Lung microvascular endothelial cell (primary cell): ENCODE data around the gene P2RX3. TPM values are rescaled to one million over a fixed set of nuclear protein-coding genes. Genes with fewer than 3 reads are reported as not detected.

Experiments
- DNase-seq, 2 donors: peaks; one replicate each; pipeline versions ENCODE4 v3.0.0 to v3.0.0-alpha.2; 2010; ENCODE audit warnings: low read depth in 2 of 2
- total RNA-seq: library from RNA; depleted of rRNA; stranded (reverse); fragments of >200 nt; gene quantifications from 2 replicates; pipeline ENCODE4 v1.2.1, GENCODE V29; 2014

The P2RX3 gene
- total RNA-seq, 1 donor from 2014 or later: not detected

GRCh38 chr11:57368845-57369232, 30.7 kb downstream of the P2RX3 start:
- no peak for DNase-seq

DNA sequence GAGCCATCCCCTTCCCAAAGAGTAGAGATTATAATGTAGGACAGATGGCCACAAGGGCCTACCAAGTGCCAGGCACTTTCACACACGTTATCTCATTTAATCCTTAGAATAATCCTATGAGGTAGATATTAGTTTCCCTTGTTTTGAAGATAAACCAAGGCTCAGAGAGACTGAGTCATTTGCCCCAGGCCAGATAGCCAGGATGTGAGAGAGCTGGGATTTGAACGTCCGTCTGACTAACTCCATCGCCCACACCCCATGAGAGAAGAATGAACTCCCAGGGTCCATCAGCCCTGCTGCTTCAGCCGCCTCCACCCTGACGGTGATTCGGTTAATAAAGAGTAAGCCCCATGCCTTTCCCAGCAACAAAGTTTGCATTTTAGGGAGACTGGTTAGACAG, 32.1 kb downstream of the P2RX3 start:
- peak in 1 of 2 donors; percentile 69 for DNase-seq

GRCh38 chr11:57370941-57371340, 32.8 kb downstream of the P2RX3 start:
- no peak for DNase-seq

- DNase-seq: no peak
Measured at GRCh38 chr11:57373146-57373545, 35.0 kb downstream of the P2RX3 start.

DNA sequence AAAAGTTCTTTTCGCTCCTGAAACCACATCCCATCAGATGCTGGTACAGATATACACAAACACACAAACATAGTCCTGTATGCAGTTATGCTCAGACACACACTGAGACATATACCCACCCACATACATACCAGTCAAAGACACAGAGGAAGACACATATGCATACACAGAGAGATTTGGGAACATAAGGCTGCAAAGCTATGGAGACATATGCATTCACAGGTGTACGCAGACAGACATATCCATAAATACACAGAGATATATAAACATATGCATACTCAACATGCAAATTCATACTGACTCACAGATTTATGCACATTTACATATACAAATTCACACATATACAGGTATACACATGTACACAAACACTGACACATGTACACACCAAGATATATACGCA, 36.8 kb downstream of the P2RX3 start:
- no peak for DNase-seq

GRCh38 chr11:57375490-57375889, 37.3 kb downstream of the P2RX3 start:
- DNase-seq: no peak

GRCh38 chr11:57376095-57377090, 38.2 kb downstream of the P2RX3 start:
- no peak for DNase-seq

GRCh38 chr11:57377107-57377506, 39.0 kb downstream of the P2RX3 start:
- DNase-seq: no peak

- DNase-seq: no peak
Measured at GRCh38 chr11:57378186-57378585, 40.0 kb downstream of the P2RX3 start.

DNA sequence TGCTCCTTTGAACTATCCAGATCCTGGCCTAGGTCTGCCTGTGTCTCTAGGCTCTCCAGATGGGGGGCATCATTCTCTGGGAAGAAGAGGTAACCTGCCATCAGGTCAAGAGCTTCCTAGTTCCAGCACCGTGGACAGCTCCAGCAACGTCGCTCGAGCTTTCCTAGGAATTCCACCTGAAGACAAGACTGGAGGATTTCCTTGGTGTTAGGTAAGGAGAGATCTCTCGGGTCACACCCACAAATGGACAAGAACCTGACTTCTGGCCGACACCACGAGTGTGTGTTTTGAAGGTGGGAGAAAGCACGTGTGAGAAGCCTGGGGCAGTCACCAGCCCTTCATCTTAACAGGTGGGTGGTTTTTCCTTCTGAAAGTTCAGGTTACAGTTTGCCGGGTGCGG, 41.6 kb downstream of the P2RX3 start:
- peak; percentile 36 to 47 for DNase-seq

DNA sequence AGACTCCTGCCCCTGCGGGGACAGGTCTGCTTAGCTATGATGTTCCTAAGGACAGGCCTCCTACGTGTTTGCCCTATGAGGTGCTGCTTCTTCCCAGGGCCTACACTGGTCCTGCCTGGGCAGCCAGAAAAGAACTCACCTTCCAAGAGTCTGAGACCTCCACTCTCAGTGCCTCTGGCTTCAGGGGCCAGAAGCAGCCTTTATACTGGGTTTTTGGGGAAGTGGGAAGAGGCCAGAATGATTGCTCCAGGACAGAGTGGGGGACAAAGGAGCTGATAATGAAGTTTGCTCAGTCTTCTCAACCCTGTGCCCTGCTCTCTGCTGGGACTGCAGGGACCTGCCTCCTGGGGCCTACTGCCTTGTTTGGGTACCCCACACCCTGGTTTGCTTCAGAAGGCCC, 42.8 kb downstream of the P2RX3 start, which contains the start of gene PRG3:
TSS of gene PRG3 (minus strand) at position 176 of the 400 bp plus-strand sequence. CDS start 442 bp downstream, outside the sequence.
- DNase-seq: no peak

DNA sequence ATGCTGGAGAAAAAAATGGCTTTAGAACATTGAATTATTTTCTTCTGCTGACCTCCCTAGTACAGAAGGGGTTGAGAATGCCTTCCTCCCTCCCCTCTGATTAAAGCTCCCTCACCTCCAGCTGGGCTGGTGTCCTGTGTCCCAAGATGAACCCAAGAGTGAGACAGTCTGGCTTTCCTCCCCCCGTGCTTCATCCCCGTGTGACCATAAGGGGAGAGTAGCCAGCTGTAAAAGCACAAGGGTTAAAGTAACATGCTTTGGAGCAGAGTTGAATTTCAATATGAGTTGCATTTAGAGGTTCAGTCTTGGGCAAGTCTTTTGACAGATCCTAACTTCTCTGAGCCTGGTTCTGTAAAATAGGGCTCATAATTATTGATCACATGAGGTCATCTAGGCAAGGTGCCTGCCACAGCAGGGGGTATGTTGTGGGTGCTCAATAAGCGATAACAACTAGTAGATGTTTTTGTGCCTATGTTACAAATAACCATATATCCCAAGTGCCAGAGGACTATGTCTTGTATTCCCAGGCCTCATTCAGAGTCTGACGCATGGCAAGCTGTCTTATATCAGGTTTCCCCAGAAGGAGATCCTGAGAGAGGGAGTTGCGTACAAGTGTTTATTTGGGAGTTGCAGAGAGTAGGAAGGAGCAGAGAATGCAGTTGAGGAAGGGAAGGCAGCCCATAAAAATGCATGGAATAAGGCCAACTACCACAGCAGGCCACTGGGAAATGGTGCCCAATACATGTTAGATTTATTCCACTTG, 48.2 kb downstream of the P2RX3 start:
- DNase-seq: no peak

- peak in 1 of 2 donors; percentile 66 for DNase-seq
Measured at GRCh38 chr11:57387289-57388030, 49.3 kb downstream of the P2RX3 start.

- no peak for DNase-seq
Measured at GRCh38 chr11:57390535-57390934, 52.4 kb downstream of the P2RX3 start, which contains the start of gene PRG2. Gene PRG2 (minus strand): TSS chr11:57390650. CDS start chr11:57389944, 706 bp downstream.

- DNase-seq: no peak
Measured at GRCh38 chr11:57391111-57391510, 53.0 kb downstream of the P2RX3 start.

GRCh38 chr11:57391539-57391938, 53.4 kb downstream of the P2RX3 start:
- DNase-seq: peak in 1 of 2 donors; percentile 42

GRCh38 chr11:57392066-57392762, 54.1 kb downstream of the P2RX3 start:
- no peak for DNase-seq

DNA sequence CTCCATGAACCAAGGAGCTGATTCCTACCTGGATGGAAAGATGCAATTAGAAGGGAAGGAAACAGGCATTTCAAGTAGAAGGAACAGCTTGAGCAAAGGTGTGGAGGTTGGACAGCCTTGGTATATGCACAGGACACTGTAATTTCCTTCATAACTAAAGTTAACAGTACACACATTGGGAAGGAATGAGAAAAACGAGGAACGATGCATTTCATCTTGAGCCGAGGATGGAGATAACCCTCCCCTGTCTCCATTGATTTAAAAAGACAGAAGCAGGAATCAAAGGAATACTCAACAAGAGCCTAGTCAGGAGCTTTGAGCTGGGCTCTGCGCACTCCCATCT, 54.6 kb downstream of the P2RX3 start:
- DNase-seq: no peak

DNA sequence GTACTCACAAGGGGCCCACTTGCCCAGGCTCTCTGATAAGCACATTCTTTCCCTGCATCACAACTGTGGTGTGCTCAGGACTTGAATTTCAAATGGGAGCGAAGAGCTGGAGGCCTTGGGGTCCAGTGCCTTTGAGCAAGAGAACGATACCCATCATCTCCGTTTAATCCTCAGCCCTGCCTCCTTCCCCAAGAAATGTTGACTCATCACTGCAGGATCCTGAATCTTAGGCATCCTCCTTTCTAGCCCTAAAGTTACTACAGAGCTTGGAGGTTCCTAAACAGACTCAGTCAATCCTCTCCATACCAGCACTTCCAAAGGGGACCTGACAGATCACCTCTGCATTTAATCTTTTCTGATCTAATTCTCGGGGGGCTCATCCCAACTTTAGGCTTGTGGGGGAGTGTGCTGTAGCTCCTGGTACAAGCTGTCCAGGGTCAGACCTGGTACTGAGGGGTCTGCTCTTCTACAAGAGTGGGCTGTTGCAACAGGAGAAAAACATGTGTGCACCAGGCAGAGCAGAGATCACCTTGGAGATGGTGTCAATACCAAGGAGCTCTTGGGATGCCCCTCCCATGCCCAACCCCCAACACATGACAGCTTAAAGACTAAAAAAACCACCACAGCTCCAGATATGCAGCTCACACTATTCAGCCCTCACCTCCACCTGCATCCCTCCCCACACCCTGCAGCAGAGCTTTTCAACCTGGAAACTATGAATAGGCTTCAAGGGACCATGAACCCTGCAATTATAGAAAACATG, 56.2 kb downstream of the P2RX3 start:
- DNase-seq: no peak
